ENCODE data around the gene OR10H2.

Gene OR10H2

GRCh38 chr19:15722956-15723355 lies 4.9 kb upstream of the OR10H2 start:
- no peak overlapping the region for H3K4me3 ChIP-seq (ENCODE audit: control insufficient read depth, low read depth, low read length)
- no peak for DNase-seq (ENCODE audit: low read depth)
- no peak for TF ChIP-seq CTCF (IDR thresholded peaks at IDR 0.05; ENCODE audit: control insufficient read depth, insufficient read depth, low read depth, low read length, missing control alignments)

GRCh38 chr19:15730538-15730937 lies 2.7 kb downstream of the OR10H2 start:
- no peak for TF ChIP-seq CTCF (IDR thresholded peaks at IDR 0.05; ENCODE audit: control insufficient read depth, insufficient read depth, low read depth, low read length, missing control alignments)
- no peak for DNase-seq (ENCODE audit: low read depth)

GRCh38 chr19:15732388-15732787 lies 4.6 kb downstream of the OR10H2 start:
- no peak overlapping the region for H3K4me3 ChIP-seq (ENCODE audit: control insufficient read depth, low read depth, low read length)
- no peak for DNase-seq (ENCODE audit: low read depth)
- TF ChIP-seq CTCF (IDR thresholded peaks at IDR 0.05; ENCODE audit: control insufficient read depth, insufficient read depth, low read depth, low read length, missing control alignments) = no peak

More at GRCh38 chr19:15730538-15730937, 2.7 kb downstream of the OR10H2 start:
- no peak overlapping the region for H3K4me3 ChIP-seq (ENCODE audit: control insufficient read depth, low read depth, low read length)

GRCh38 chr19:15733895-15734294 lies 6.1 kb downstream of the OR10H2 start:
- H3K4me3 ChIP-seq (ENCODE audit: control insufficient read depth, low read depth, low read length) = no peak overlapping the region
- DNase-seq (ENCODE audit: low read depth) = no peak
- no peak for TF ChIP-seq CTCF (IDR thresholded peaks at IDR 0.05; ENCODE audit: control insufficient read depth, insufficient read depth, low read depth, low read length, missing control alignments)

GRCh38 chr19:15737722-15738121 lies 9.9 kb downstream of the OR10H2 start, which contains the start of gene OR10H3:
OR10H3 (plus strand) TSS chr19:15737985; CDS start chr19:15741393, 3,408 bp downstream.
- TF ChIP-seq CTCF (IDR thresholded peaks at IDR 0.05; ENCODE audit: control insufficient read depth, insufficient read depth, low read depth, low read length, missing control alignments) = no peak
- DNase-seq (ENCODE audit: low read depth) = no peak
- no peak within 1 kb of the TSS for H3K4me3 ChIP-seq (ENCODE audit: control insufficient read depth, low read depth, low read length)

- TF ChIP-seq CTCF (IDR thresholded peaks at IDR 0.05; ENCODE audit: control insufficient read depth, insufficient read depth, low read depth, low read length, missing control alignments) = no peak
- H3K4me3 ChIP-seq (ENCODE audit: control insufficient read depth, low read depth, low read length) = no peak overlapping the region
- no peak for DNase-seq (ENCODE audit: low read depth)
Observed at GRCh38 chr19:15740785-15741184, 13.0 kb downstream of the OR10H2 start.

GRCh38 chr19:15748239-15748638 lies 20.4 kb downstream of the OR10H2 start:
- no peak for TF ChIP-seq CTCF (IDR thresholded peaks at IDR 0.05; ENCODE audit: control insufficient read depth, insufficient read depth, low read depth, low read length, missing control alignments)

More at GRCh38 chr19:15748239-15748638, 20.4 kb downstream of the OR10H2 start:
- H3K4me3 ChIP-seq (ENCODE audit: control insufficient read depth, low read depth, low read length) = no peak overlapping the region
- DNase-seq (ENCODE audit: low read depth) = no peak
